Esophagus squamous epithelium (tissue), 4 donors: ENCODE measurements around the gene RCSD1.

Experiments used
- CTCF ChIP-seq, 6 experiments: fragments of 450-650 bp in 4 of 6; fragments of 200-600 bp in 2 of 6; sonication (generic) in 2 of 6; IDR thresholded peaks; one replicate each; pipeline ENCODE4 v1.5.1; 2016 to 2019; ENCODE audit warnings: antibody characterized with exemption in 6 of 6, mild to moderate bottlenecking in 4 of 6, moderate library complexity in 4 of 6
- POLR2A ChIP-seq, 4 donors: fragments of 450-650 bp; IDR thresholded peaks; one replicate each; pipeline ENCODE4 v1.6.1; 2017; ENCODE audit warnings: antibody characterized with exemption in 4 of 4, mild to moderate bottlenecking in 4 of 4, moderate library complexity in 3 of 4

DNA sequence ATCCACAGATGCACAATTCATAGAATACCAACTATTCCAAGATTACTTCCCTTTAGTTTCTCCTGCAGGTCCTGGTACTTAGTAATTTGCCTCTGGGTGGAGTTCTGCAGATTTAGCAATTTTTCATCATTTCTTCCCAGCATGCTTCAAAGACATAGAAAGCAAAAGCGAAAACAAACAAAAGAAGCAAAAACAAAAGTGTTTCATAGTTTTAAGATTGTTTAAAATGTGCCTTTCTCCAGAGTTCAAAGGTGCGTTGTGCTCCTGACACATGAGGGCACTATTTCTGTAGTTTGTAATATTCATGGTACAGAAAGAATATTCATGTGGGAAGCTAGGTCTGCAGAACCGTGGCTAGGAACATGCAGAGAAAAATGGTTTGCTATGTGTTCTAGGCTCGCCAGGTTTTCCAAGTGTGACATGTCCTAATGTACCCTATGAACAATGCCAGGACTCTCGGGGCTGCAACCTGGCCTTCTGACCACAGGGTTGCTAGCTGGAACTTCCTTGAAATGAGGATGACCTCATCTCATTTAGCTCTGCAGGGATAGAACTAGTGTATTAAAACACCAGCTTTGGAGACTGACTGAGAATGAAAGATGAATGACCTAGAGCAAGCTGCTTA, 30.0 kb upstream of the RCSD1 start:
- TF ChIP-seq POLR2A (IDR thresholded peaks at IDR 0.05) (no peak), CTCF (IDR thresholded peaks at IDR 0.05) (peak in 5 of 6 experiments; percentile 53 to 73 (median 58))
